NCI-H128 (cell line): ENCODE measurements around the gene ETV3L.
"Not testable (repeated sequence)": the region's sequence is repeated elsewhere in the genome, so short reads cannot be mapped to it uniquely, and the experiment has no call there.

ENCODE experiments used
- DNase-seq: peaks from one replicate; lab custom pipeline; 2025; ENCODE audit not compliant: unreplicated experiment; lab: John Stamatoyannopoulos, UW

The ETV3L gene

DNA sequence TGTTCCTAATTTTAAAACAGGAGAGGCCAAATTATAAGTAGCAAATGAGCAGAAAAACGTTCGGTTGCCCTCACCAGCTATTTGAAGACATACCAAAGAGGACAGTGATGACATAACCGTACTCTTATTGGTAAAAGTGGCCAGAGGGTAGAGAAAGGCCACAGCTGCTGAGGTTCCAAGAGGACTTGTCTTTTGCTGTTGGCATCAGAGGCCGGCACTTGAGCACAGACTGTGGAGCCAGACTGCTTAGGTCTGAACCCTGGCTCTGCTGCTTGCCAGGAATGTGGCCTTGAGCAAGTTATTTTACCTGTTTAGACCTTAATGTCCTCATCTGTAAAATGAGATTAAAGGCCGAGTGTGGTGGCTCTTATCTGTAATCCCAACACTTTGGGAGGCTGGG lies 14.9 kb downstream of the ETV3L start:
- DNase-seq = no peak

GRCh38 chr1:157081707-157082106 lies 17.9 kb downstream of the ETV3L start:
- no peak for DNase-seq

DNA sequence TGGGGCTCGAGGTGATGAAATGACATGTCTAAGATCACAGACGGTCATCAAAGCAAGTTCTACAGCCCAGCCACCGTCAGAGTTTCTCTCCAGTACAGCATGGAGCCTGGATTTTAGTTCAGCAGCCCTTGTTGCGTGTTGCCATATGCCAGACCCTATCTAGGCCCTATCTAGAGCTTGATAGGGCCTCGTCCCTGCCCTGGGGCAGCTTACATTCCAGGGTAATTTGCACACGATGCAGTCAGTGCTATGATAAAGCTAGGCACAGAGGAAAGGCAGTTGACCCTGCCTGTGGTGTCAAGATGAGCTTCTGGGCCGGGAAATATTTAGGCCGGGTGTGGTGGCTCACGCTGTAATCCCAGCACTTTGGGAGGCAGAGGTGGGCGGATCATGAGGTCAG lies 18.9 kb downstream of the ETV3L start:
- no peak for DNase-seq

- DNase-seq = no peak
Observed at GRCh38 chr1:157077394-157077793, 22.2 kb downstream of the ETV3L start.

DNA sequence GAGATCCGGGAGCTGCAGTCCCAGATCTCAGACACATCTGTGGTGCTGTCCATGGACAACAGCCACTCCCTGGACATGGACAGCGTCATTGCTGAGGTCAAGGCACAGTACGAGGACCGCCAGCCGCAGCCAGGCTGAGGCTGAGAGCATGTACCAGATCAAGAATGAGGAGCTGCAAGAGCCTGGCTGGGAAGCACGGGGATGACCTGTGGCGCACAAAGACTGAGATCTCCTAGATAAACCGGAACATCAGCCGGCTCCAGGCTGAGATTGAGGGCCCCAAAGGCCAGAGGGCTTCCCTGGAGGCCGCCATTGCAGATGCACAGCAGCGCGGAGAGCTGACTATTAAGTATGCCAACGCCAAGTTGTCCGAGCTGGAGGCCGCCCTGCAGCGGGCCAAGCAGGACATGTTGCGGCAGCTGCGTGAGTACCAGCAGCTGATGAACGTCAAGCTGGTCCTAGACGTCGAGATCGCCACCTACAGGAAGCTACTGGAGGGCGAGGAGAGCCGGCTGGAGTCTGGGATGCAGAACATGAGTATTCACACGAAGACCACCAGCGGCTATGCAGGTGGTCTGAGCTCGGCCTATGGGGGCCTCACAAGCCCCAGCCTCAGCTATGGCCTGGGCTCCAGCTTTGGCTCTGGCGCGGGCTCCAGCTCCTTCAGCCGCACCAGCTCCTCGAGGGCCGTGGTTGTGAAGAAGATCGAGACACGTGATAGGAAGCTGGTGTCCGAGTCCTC lies 25.5 kb downstream of the ETV3L start:
- peak; percentile 7 for DNase-seq

GRCh38 chr1:157069601-157070000 lies 30.0 kb downstream of the ETV3L start:
- no peak for DNase-seq

- not testable (repeated sequence) for DNase-seq
Observed at GRCh38 chr1:157059241-157059640, 40.4 kb downstream of the ETV3L start.

DNA sequence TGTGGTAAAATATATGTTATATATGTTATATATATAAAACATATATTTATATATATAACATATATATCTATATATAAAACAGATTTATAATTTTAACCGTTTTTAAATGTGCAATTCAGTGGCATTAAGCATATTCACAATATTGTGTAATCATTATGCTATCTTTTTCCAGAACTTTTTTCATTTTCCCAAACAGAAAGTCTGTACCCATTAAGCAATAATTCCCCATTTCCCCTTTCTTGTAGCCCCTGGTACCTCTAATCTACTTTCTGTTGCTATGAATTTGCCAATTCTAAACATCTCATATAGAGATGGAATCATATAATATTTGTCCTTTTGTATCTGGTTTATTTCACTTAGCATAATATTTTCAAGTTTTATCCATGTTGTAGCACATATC lies 43.3 kb downstream of the ETV3L start:
- no peak for DNase-seq

GRCh38 chr1:157055729-157056128 lies 43.9 kb downstream of the ETV3L start:
- not testable (repeated sequence) for DNase-seq

DNA sequence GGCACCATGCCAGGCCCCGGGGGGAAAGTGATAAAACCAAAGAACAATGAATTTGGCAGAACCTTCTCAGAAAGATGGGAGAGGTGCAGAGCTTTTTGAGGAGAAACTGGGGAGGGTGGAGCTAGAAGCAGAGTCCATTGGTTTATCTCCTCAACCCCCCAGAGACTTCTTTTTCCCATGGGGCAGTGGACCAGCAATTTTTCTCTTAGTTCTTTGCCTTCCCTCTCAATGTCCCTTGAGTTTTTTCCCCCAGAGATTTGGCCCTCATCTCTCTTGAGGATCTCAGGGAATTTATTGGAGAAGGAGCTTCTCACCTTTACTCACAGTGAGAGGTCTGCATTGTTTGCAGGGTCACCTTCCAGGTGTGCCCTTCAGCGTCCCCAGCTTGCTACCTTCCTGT lies 48.8 kb downstream of the ETV3L start:
- DNase-seq = no peak

DNA sequence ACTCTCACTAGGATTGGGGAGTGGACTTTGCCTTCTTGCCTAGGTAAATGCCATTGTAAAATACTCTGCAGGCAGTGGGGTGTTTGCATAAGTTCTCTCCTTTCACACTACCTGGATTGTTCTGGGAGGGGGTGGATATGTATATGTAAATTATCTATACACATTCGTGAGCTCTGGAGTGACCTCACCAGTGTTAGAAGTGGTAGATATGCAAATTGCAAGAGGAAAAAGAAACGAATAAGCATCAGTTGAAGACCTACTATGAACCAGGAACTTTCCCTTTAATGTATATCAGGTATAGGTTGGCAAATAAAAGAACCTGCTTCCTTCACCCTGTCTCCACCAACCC lies 52.6 kb downstream of the ETV3L start:
- DNase-seq = no peak

DNA sequence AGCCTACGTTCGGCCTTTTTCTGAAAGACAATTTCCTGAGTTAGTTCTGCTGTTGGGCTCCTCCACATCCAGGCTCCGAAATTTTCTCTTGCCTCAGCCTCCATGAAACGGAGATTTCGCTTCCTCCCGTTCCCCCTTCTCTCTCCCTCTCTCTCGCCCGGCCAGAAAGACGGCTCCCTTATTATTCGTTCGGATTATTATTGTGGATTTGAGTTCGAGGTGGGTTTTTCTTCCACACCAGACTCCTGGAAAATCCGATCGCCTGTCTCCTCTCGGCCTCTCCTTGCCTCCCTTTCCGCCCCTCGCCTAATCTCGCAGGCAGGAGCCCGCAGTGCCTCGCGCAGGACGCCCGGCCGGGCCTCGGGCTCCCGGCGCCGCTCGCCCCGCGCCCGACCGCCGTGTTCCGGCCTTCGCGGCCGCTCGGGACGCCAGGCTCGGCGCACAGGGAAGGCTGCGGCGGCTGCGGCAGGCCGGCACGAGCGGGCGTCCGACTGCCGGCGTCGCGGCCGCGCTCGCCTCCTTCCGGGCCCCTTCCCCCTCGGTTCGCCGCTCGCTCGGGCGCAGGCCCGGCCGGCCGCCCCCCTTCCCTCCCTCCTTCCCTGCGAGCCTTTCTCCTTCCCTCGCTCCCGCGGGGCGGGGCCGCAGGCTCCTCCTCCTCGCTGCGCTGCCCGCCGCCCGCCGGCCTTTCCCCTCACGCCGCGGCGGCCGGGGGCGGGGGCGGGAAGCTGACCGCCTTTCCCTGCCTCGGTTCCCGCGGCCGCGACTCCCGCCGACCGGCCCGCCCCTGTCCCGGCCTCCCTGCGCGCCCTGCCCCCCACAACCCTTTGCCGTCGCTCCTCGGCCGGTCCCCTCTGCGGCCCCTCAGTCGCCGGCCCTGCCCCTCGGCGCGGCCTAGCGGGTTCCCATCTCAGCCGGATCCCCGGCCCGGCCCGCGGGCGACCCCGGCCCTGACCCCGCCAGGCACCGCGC lies 54.1 kb downstream of the ETV3L start, which contains the start of gene ARHGEF11:
Gene ARHGEF11, minus strand, starts transcription at position 493 of the 969 bp plus-strand sequence. CDS start 1,412 bp downstream, outside the sequence.
- peak; percentile 62 for DNase-seq

DNA sequence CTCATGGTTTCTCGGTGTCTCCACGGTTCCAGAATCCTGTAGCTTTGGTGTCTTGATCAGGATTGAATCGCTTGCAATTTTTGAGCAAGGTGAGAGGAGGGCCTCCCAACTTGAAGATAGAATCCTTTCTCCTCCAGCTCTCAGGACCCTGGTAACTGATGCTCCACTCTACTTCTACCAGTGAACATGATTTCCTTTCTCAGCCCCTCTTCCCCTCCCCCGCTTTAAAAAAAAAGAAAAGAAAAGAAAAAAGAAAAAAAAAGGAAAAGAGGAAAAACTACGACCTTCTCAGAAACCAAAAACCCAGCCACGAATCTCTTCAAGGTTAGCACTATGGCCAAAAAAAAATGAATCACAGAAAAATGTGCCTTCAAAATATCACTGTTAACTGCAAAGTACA lies 55.3 kb downstream of the ETV3L start:
- DNase-seq = no peak

DNA sequence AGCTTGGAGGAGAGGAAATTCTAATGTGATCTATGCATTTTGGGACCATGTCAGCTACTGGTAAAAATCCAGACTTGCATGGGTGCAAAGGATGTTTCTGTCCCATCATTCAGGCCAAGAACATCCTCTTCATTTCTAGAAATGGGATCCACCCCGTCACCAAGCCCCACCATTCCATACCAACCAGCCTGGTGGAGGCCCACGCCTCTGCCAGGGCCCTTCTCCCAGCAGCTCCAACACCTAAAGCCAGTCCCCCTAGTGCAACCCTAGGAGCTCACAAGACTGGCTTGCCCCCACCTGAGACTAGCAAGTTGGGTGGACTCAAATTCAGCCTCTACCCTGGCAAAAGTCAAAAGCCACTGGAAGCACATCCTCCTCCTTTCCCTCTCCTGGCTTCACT lies 55.9 kb downstream of the ETV3L start:
- no peak for DNase-seq

DNA sequence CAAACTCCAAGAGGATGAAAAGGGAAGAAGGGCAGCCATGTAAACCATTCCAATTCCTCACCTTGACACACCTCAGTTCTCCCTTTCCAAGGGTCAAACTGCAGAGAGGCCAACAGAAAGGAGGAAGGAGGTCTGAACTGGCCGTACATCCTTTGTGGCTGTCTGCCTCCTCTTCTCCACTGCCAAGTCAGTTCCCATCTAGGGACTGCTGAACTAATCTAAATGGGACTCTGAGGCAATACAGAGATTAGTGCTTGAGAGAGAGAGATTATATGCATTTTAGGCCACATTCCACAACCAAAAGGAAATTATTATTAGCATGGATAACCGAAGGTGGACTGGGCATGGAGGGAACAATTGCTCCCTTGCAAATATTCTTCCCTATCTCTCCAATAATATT lies 56.8 kb downstream of the ETV3L start:
- no peak for DNase-seq
